H9 (cell line): ENCODE results near the gene ZNF382. TPM values are rescaled to one million over a fixed set of nuclear protein-coding genes. Genes with fewer than 3 reads are reported as not detected.
A peak's percentile ranks its signal among the peaks of the same experiment; 100 is the strongest.

ENCODE experiments used
- DNase-seq: peaks from one replicate; pipeline ENCODE4 v3.0.0-alpha.2; 2017
- H2AFZ ChIP-seq: one replicate; pipeline ENCODE4 v1.6.1; 2013; ENCODE audit warnings: mild to moderate bottlenecking, low read length, control low read depth, moderate library complexity
- H2AK5ac ChIP-seq: 2 replicates; pipeline ENCODE4 v1.6.1; 2013; ENCODE audit warnings: low read length, control low read depth, mixed read lengths; ENCODE audit not compliant: insufficient read length
- H2BK120ac ChIP-seq: one replicate; pipeline ENCODE4 v1.6.1; 2013; ENCODE audit warnings: low read depth, mild to moderate bottlenecking, low read length, control low read depth, inconsistent platforms; ENCODE audit not compliant: poor library complexity, severe bottlenecking
- H2BK12ac ChIP-seq: 2 replicates; pipeline ENCODE4 v1.6.1; 2013; ENCODE audit warnings: low read length, control low read depth, mixed read lengths, low read depth; ENCODE audit not compliant: insufficient read length
- H2BK15ac ChIP-seq: 2 replicates; pipeline ENCODE4 v1.6.1; 2013; ENCODE audit warnings: low read depth, low read length, control low read depth
- H2BK20ac ChIP-seq: one replicate; pipeline ENCODE4 v1.6.1; 2013; ENCODE audit warnings: low read depth, mild to moderate bottlenecking, low read length, control low read depth, inconsistent platforms; ENCODE audit not compliant: poor library complexity, severe bottlenecking
- H2BK5ac ChIP-seq: 2 replicates; pipeline ENCODE4 v1.6.1; 2013; ENCODE audit warnings: low read length, control low read depth, mixed read lengths; ENCODE audit not compliant: insufficient read length
- H3K14ac ChIP-seq: 2 replicates; pipeline ENCODE4 v1.6.1; 2013; ENCODE audit warnings: low read length, control low read depth; ENCODE audit not compliant: insufficient read depth
- H3K18ac ChIP-seq: 2 replicates; pipeline ENCODE4 v1.6.1; 2013; ENCODE audit warnings: low read depth, mild to moderate bottlenecking, mixed read lengths, low read length, control low read depth; ENCODE audit not compliant: insufficient read length
- H3K23ac ChIP-seq: 2 replicates; pipeline ENCODE4 v1.6.1; 2013; ENCODE audit warnings: low read length, control low read depth, mixed read lengths, low read depth; ENCODE audit not compliant: insufficient read length
- H3K23me2 ChIP-seq: 2 replicates; pipeline ENCODE4 v1.6.1; 2013; ENCODE audit warnings: low read depth, mild to moderate bottlenecking, mixed read lengths, low read length, control low read depth; ENCODE audit not compliant: insufficient read length, poor library complexity, severe bottlenecking
- H3K27ac ChIP-seq: 2 replicates; pipeline ENCODE4 v1.5.1; 2013; ENCODE audit warnings: low read length, control low read depth, mixed read lengths, low read depth; ENCODE audit not compliant: insufficient read length
- H3K27me3 ChIP-seq: 2 replicates; pipeline ENCODE4 v1.6.1; 2013; ENCODE audit warnings: low read length, control low read depth, inconsistent platforms; ENCODE audit not compliant: insufficient read depth
- H3K4ac ChIP-seq: 2 replicates; pipeline ENCODE4 v1.6.1; 2013; ENCODE audit warnings: low read depth, mild to moderate bottlenecking, control low read depth, inconsistent platforms, low read length, moderate library complexity
- H3K4me1 ChIP-seq: 2 replicates; pipeline ENCODE4 v1.6.1; 2013; ENCODE audit warnings: low read length, control low read depth, inconsistent platforms; ENCODE audit not compliant: insufficient read depth
- H3K4me2 ChIP-seq: 2 replicates; pipeline ENCODE4 v1.6.1; 2013; ENCODE audit warnings: low read length, control low read depth, mixed read lengths; ENCODE audit not compliant: insufficient read length, insufficient read depth
- H3K56ac ChIP-seq: 2 replicates; pipeline ENCODE4 v1.6.1; 2013; ENCODE audit warnings: low read depth, mild to moderate bottlenecking, mixed read lengths, low read length, control low read depth; ENCODE audit not compliant: insufficient read length
- H3K79me1 ChIP-seq: 2 replicates; pipeline ENCODE4 v1.6.1; 2013; ENCODE audit warnings: low read depth, mild to moderate bottlenecking, moderate library complexity, low read length, control low read depth, inconsistent platforms; ENCODE audit not compliant: insufficient read depth, poor library complexity, severe bottlenecking
- H3K79me2 ChIP-seq: 2 replicates; pipeline ENCODE4 v1.6.1; 2013; ENCODE audit warnings: low read length, control low read depth, inconsistent platforms; ENCODE audit not compliant: insufficient read depth
- H3K9ac ChIP-seq: 2 replicates; pipeline ENCODE4 v1.6.1; 2013; ENCODE audit warnings: low read length, control low read depth, mixed read lengths; ENCODE audit not compliant: insufficient read length; ENCODE audit errors: extremely low read depth
- H3K9me3 ChIP-seq: one replicate; pipeline ENCODE4 v1.6.1; 2013; ENCODE audit warnings: low read depth, low read length, inconsistent platforms; ENCODE audit not compliant: control insufficient read depth
- H3T11ph ChIP-seq: one replicate; pipeline ENCODE4 v1.6.1; 2013; ENCODE audit warnings: mild to moderate bottlenecking, low read length, control low read depth, inconsistent platforms
- H4K20me1 ChIP-seq: one replicate; pipeline ENCODE4 v1.6.1; 2013; ENCODE audit not compliant: control insufficient read depth, insufficient read length, insufficient read depth
- H4K5ac ChIP-seq: 2 replicates; pipeline ENCODE4 v1.6.1; 2013; ENCODE audit warnings: low read depth, mild to moderate bottlenecking, mixed read lengths, low read length, control low read depth; ENCODE audit not compliant: insufficient read length
- H4K8ac ChIP-seq: replicated peaks from 2 replicates; pipeline ENCODE4 v1.6.1; 2013; ENCODE audit warnings: low read length, control low read depth, mixed read lengths, low read depth; ENCODE audit not compliant: insufficient read length
- H4K91ac ChIP-seq: 2 replicates; pipeline ENCODE4 v1.6.1; 2013; ENCODE audit warnings: low read depth, mild to moderate bottlenecking, moderate library complexity, mixed read lengths, low read length, control low read depth; ENCODE audit not compliant: insufficient read length
- H3K27ac Mint-ChIP-seq, 3 experiments: 2 replicates in 2 of 3; 3 replicates in 1 of 3; pipeline ENCODE4 v1.8.0; 2020 to 2021; ENCODE audit warnings: mixed read lengths in 3 of 3, mild to moderate bottlenecking in 1 of 3, moderate library complexity in 1 of 3
- H3K27me3 Mint-ChIP-seq: 2 replicates; pipeline ENCODE4 v1.8.0; 2021; ENCODE audit warnings: low read depth, mild to moderate bottlenecking, moderate library complexity, mixed read lengths
- H3K36me3 Mint-ChIP-seq, 3 experiments: 2 replicates in 2 of 3; 3 replicates in 1 of 3; pipeline ENCODE4 v1.8.0; 2020 to 2021; ENCODE audit warnings: low read depth in 3 of 3, mixed read lengths in 3 of 3; ENCODE audit not compliant: insufficient read depth in 1 of 3
- H3K4me1 Mint-ChIP-seq, 2 experiments: 2 replicates each; pipeline ENCODE4 v1.8.0; 2020; ENCODE audit warnings: mixed read lengths in 2 of 2
- H3K4me3 Mint-ChIP-seq, 2 experiments: 2 replicates in 1 of 2; 3 replicates in 1 of 2; pipeline ENCODE4 v1.8.0; 2020 to 2021; ENCODE audit warnings: mild to moderate bottlenecking in 2 of 2, mixed read lengths in 2 of 2, moderate library complexity in 1 of 2
- H3K9me3 Mint-ChIP-seq, 2 experiments: 2 replicates in 1 of 2; 3 replicates in 1 of 2; pipeline ENCODE4 v1.8.0; 2020; ENCODE audit warnings: mild to moderate bottlenecking in 2 of 2, mixed read lengths in 2 of 2, moderate library complexity in 1 of 2
- CTCF ChIP-seq: fragments of 200-600 bp; sonication (generic); conservative IDR thresholded peaks from 3 replicates; pipeline ENCODE4 v1.8.0; 2021; ENCODE audit warnings: antibody characterized with exemption, mild to moderate bottlenecking
- WGBS: extraction: QIAGEN DNeasy Blood & Tissue Kit; methylation state at CpG from one replicate; pipeline ENCODE4 v1.1.7; 2013; ENCODE audit warnings: missing lambda C conversion rate, low lambda C conversion rate, mixed read lengths; ENCODE audit not compliant: insufficient read length; ENCODE audit errors: extremely low coverage; 5-methylcytosine and 5-hydroxymethylcytosine counted together
- total RNA-seq: library from RNA; stranded (reverse); gene quantifications from 2 replicates; pipeline ENCODE4 v1.2.1, GENCODE V29; 2021

Gene ZNF382
- total RNA-seq, 1 experiment from 2014 or later, result 10.8 TPM

- Histone ChIP-seq H3K23ac (no peak overlapping the region), H2BK12ac (no peak overlapping the region), H2BK20ac (no peak overlapping the region), H2BK15ac (no peak overlapping the region), H3K23me2 (no peaks in the 10 kb centered on the region), H4K5ac (no peak overlapping the region), H3K79me2 (peaks cover 4% of the 10 kb centered on the region; the same call in 1 of the 2 replicates), H3T11ph (no peak overlapping the region), H3K4me2 (peak overlapping the region; percentile 76), H2AK5ac (no peak overlapping the region), H3K56ac (no peak overlapping the region), H2BK5ac (no peak overlapping the region), H3K79me1 (no peaks in the 10 kb centered on the region), H3K14ac (no peak overlapping the region), H4K91ac (no peak overlapping the region), H2BK120ac (no peak overlapping the region), H3K27ac (no peak overlapping the region), H3K27me3 (no peaks in the 10 kb centered on the region), H2AFZ (no peak overlapping the region), H3K18ac (no peak overlapping the region), H3K9ac (no peak overlapping the region), H3K4me1 (peaks cover 3% of the 10 kb centered on the region; the same call in 1 of the 2 replicates), H3K9me3 (no peaks in the 10 kb centered on the region), H4K8ac (no peak overlapping the region), H3K4ac (no peak overlapping the region), H4K20me1 (no peaks in the 10 kb centered on the region)
- H3K4me1 Mint-ChIP-seq, result peaks cover 11 to 13% of the 10 kb centered on the region in 2 experiments
- H3K36me3 Mint-ChIP-seq, result peaks cover 29 to 51% (median 40%) of the 10 kb centered on the region in 3 experiments
- no peaks in the 10 kb centered on the region for H3K27me3 Mint-ChIP-seq
- no peak for TF ChIP-seq CTCF
- no peak for DNase-seq
- peak overlapping the region; percentile 94 to 99 for H3K4me3 Mint-ChIP-seq
- H3K9me3 Mint-ChIP-seq, result peaks cover 13 to 59% of the 10 kb centered on the region in 2 experiments
- no CpG with 5 or more reads among the region's 14 CpGs for whole genome bisulfite sequencing
- H3K27ac Mint-ChIP-seq, result peak overlapping the region in 1 of 3 experiments; percentile 39; a peak in 3 of 7 replicates
These were observed 60.7 kb downstream of the ZNF382 start for GRCh38 chr19:36665832-36666231.
